Neuronal stem cell (in vitro differentiated cells): ENCODE measurements around the gene GALNT16.

Source experiments
- DNase-seq: peaks from one replicate; pipeline ENCODE4 v3.0.0-alpha.2; 2013; ENCODE audit warnings: low spot score
- H2AFZ ChIP-seq: one replicate; pipeline ENCODE4 v1.6.1; 2013; ENCODE audit warnings: mild to moderate bottlenecking, low read length, inconsistent platforms
- H2AK5ac ChIP-seq: 2 replicates; pipeline ENCODE4 v1.6.1; 2013; ENCODE audit warnings: low read depth, mild to moderate bottlenecking, inconsistent platforms, low read length, moderate library complexity, mixed read lengths
- H2BK120ac ChIP-seq: 2 replicates; pipeline ENCODE4 v1.6.1; 2013; ENCODE audit warnings: low read depth, mild to moderate bottlenecking, inconsistent platforms, low read length, moderate library complexity, mixed read lengths
- H2BK12ac ChIP-seq: one replicate; pipeline ENCODE4 v1.6.1; 2013; ENCODE audit warnings: low read length, inconsistent platforms
- H2BK15ac ChIP-seq: 2 replicates; pipeline ENCODE4 v1.6.1; 2013; ENCODE audit warnings: mild to moderate bottlenecking, low read length, inconsistent platforms, mixed read lengths
- H2BK5ac ChIP-seq: one replicate; pipeline ENCODE4 v1.6.1; 2013; ENCODE audit warnings: inconsistent platforms, mild to moderate bottlenecking, low read length, moderate library complexity
- H3K14ac ChIP-seq: one replicate; pipeline ENCODE4 v1.6.1; 2013; ENCODE audit warnings: low read length, inconsistent platforms
- H3K18ac ChIP-seq: 2 replicates; pipeline ENCODE4 v1.6.1; 2013; ENCODE audit warnings: low read length, inconsistent platforms
- H3K23ac ChIP-seq: 2 replicates; pipeline ENCODE4 v1.6.1; 2013; ENCODE audit warnings: low read depth, mild to moderate bottlenecking, mixed read lengths, low read length, inconsistent platforms; ENCODE audit not compliant: poor library complexity
- H3K27ac ChIP-seq: replicated peaks from 3 replicates; pipeline ENCODE4 v1.5.1; 2013; ENCODE audit warnings: low read length, inconsistent platforms
- H3K27me3 ChIP-seq, 3 experiments: 2 replicates each; pipeline ENCODE4 v1.6.1; 2013; ENCODE audit warnings: low read length in 3 of 3, mild to moderate bottlenecking in 2 of 3, inconsistent platforms in 1 of 3, low read depth in 1 of 3, mixed read lengths in 1 of 3, moderate library complexity in 1 of 3; ENCODE audit not compliant: control insufficient read depth in 3 of 3, insufficient read depth in 3 of 3
- H3K36me3 ChIP-seq, 2 donors: replicated peaks in 1 of 2; 2 replicates each; pipeline ENCODE4 v1.6.1; 2013; ENCODE audit warnings: low read length in 2 of 2; ENCODE audit not compliant: control insufficient read depth in 2 of 2, insufficient read depth in 2 of 2
- H3K4ac ChIP-seq: 2 replicates; pipeline ENCODE4 v1.6.1; 2013; ENCODE audit warnings: inconsistent platforms, mild to moderate bottlenecking, low read length, moderate library complexity
- H3K4me1 ChIP-seq, 2 donors: 1 replicate in 1 of 2; 2 replicates in 1 of 2; pipeline ENCODE4 v1.6.1; 2013; ENCODE audit warnings: low read length in 2 of 2, low read depth in 1 of 2; ENCODE audit not compliant: control insufficient read depth in 2 of 2, insufficient read depth in 1 of 2
- H3K4me2 ChIP-seq: one replicate; pipeline ENCODE4 v1.6.1; 2013; ENCODE audit warnings: mild to moderate bottlenecking, low read length, inconsistent platforms; ENCODE audit not compliant: insufficient read depth, poor library complexity, severe bottlenecking
- H3K4me3 ChIP-seq, 2 donors: 2 replicates each; pipeline ENCODE4 v1.5.1; 2013; ENCODE audit warnings: low read length in 2 of 2, mild to moderate bottlenecking in 2 of 2, inconsistent platforms in 1 of 2, moderate library complexity in 1 of 2
- H3K79me1 ChIP-seq: one replicate; pipeline ENCODE4 v1.6.1; 2013; ENCODE audit warnings: low read depth, mild to moderate bottlenecking, inconsistent platforms, low read length, moderate library complexity
- H3K9ac ChIP-seq: one replicate; pipeline ENCODE4 v1.6.1; 2013; ENCODE audit warnings: mild to moderate bottlenecking, low read depth, low read length, inconsistent platforms; ENCODE audit not compliant: poor library complexity
- H3K9me3 ChIP-seq, 2 donors: replicated peaks in 1 of 2; 2 replicates each; pipeline versions ENCODE3 to v1.6.1; 2013; ENCODE audit warnings: low read length in 2 of 2, mild to moderate bottlenecking in 2 of 2, inconsistent platforms in 1 of 2, low read depth in 1 of 2, mixed read lengths in 1 of 2, moderate library complexity in 1 of 2; ENCODE audit not compliant: control insufficient read depth in 2 of 2, insufficient read depth in 1 of 2
- H4K8ac ChIP-seq: one replicate; pipeline ENCODE4 v1.6.1; 2013; ENCODE audit warnings: low read depth, mild to moderate bottlenecking, inconsistent platforms, low read length, moderate library complexity
- H4K91ac ChIP-seq: one replicate; pipeline ENCODE4 v1.6.1; 2013; ENCODE audit warnings: low read length, low read depth, mild to moderate bottlenecking, inconsistent platforms; ENCODE audit not compliant: poor library complexity
- WGBS, 2 donors: extraction: QIAGEN DNeasy Blood & Tissue Kit; methylation state at CpG; one replicate each; pipeline ENCODE4 v1.1.7; 2013; ENCODE audit warnings: missing lambda C conversion rate in 2 of 2, mixed read lengths in 1 of 2; ENCODE audit not compliant: insufficient read length in 2 of 2, insufficient replicate concordance in 1 of 2; ENCODE audit errors: extremely low coverage in 2 of 2; 5-methylcytosine and 5-hydroxymethylcytosine counted together

The GALNT16 gene

GRCh38 chr14:69282448-69282847, 22.5 kb downstream of the GALNT16 start:
- Histone ChIP-seq H3K27me3 (no peaks in the 10 kb centered on the region), H3K79me1 (no peaks in the 10 kb centered on the region), H3K27ac (no peak overlapping the region), H4K8ac (no peak overlapping the region), H2BK120ac (no peak overlapping the region), H3K23ac (no peak overlapping the region), H3K4ac (no peak overlapping the region), H2BK5ac (no peak overlapping the region), H3K9me3 (no peaks in the 10 kb centered on the region), H3K14ac (no peak overlapping the region), H4K91ac (no peak overlapping the region), H3K18ac (no peak overlapping the region), H2AK5ac (no peak overlapping the region), H3K36me3 (no peaks in the 10 kb centered on the region), H3K4me3 (no peak overlapping the region), H2BK15ac (no peak overlapping the region), H3K9ac (no peak overlapping the region), H2BK12ac (no peak overlapping the region), H3K4me1 (peaks cover 0 to 8% of the 10 kb centered on the region in 2 donors), H3K4me2 (no peak overlapping the region), H2AFZ (no peak overlapping the region)
- no CpG with 5 or more reads among the region's 6 CpGs for WGBS, 2 donors
- DNase-seq = no peak

- H3K18ac ChIP-seq = no peak overlapping the region
- H3K27ac ChIP-seq = no peak overlapping the region
- H2BK12ac ChIP-seq = no peak overlapping the region
- H4K91ac ChIP-seq = no peak overlapping the region
- no peak for DNase-seq
- no peaks in the 10 kb centered on the region for H3K36me3 ChIP-seq
- WGBS, 2 donors = no CpG with 5 or more reads among the region's 9 CpGs
- no peak overlapping the region for H2BK5ac ChIP-seq
- no peaks in the 10 kb centered on the region for H3K9me3 ChIP-seq
- H3K9ac ChIP-seq = no peak overlapping the region
- no peaks in the 10 kb centered on the region for H3K79me1 ChIP-seq
- no peak overlapping the region for H3K14ac ChIP-seq
- H3K4me3 ChIP-seq = no peak overlapping the region
- no peaks in the 10 kb centered on the region for H3K27me3 ChIP-seq
- H3K4ac ChIP-seq = no peak overlapping the region
- H2BK120ac ChIP-seq = no peak overlapping the region
- H4K8ac ChIP-seq = no peak overlapping the region
- H3K4me1 ChIP-seq = peaks cover 4 to 16% of the 10 kb centered on the region in 2 donors
- no peak overlapping the region for H2AFZ ChIP-seq
- no peak overlapping the region for H2AK5ac ChIP-seq
- no peak overlapping the region for H3K4me2 ChIP-seq
- H2BK15ac ChIP-seq = no peak overlapping the region
- no peak overlapping the region for H3K23ac ChIP-seq
Measured at GRCh38 chr14:69284170-69284569, 24.2 kb downstream of the GALNT16 start.

- H3K23ac ChIP-seq = no peak overlapping the region
- no peaks in the 10 kb centered on the region for H3K27me3 ChIP-seq
- WGBS, 2 donors = no CpG with 5 or more reads among the region's 7 CpGs
- H4K91ac ChIP-seq = no peak overlapping the region
- DNase-seq = no peak
- no peak overlapping the region for H3K4ac ChIP-seq
- H3K4me1 ChIP-seq = peaks cover 4 to 16% of the 10 kb centered on the region in 2 donors
- no peak overlapping the region for H4K8ac ChIP-seq
- H2BK15ac ChIP-seq = no peak overlapping the region
- H3K9me3 ChIP-seq = no peaks in the 10 kb centered on the region
- no peaks in the 10 kb centered on the region for H3K36me3 ChIP-seq
- H3K14ac ChIP-seq = no peak overlapping the region
- H3K27ac ChIP-seq = no peak overlapping the region
- H3K9ac ChIP-seq = no peak overlapping the region
- no peak overlapping the region for H3K4me2 ChIP-seq
- no peak overlapping the region for H3K4me3 ChIP-seq
- no peak overlapping the region for H2AFZ ChIP-seq
- H3K79me1 ChIP-seq = no peaks in the 10 kb centered on the region
- no peak overlapping the region for H2AK5ac ChIP-seq
- no peak overlapping the region for H2BK12ac ChIP-seq
- no peak overlapping the region for H3K18ac ChIP-seq
- no peak overlapping the region for H2BK120ac ChIP-seq
- H2BK5ac ChIP-seq = peak overlapping the region; percentile 13
Measured at GRCh38 chr14:69285661-69286255, 25.8 kb downstream of the GALNT16 start.

DNA sequence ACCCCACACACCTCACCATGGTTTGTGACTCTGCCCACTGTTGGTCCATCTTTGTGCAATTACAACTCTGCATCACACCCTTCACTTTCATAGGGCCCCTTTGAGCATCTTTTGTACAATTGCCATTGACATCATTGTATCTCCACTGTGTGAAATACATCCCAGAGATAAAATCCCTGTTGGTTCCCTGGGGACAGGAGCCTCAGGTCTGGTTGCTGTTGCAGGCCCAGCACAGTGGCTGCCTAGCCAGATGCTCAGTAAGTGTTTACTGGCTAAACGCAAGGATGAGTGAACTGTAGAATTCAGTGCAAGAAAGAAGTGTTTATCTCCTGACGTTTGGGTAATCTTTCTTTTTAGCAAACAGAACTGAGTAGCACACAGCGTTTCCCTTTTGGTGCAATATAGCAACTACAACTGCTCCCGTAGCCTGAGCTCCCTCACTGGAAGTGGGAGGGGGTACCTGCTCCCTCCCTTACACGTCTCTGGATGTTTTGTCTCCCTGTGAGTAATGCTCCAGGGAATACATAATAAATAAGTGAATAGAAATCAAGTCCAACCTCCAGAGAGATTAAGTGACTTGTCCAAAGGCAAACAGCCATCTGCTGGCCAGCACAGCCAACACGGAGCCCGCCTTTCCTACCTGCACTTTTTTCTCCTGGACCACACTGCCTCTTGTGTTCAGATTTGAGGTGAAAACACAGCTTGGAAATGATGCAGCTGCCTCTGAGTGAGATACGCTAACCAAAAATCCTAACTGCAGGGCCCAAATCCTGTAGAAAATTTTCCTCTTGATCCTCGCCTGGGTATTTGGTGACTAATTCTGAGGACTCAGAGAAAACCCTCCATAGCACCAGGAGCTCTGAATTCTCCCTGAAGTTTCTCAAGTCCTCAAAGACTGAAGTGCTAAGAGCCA, 27.4 kb downstream of the GALNT16 start:
- Histone ChIP-seq H2BK15ac (no peak overlapping the region), H2BK12ac (no peak overlapping the region), H2BK5ac (no peak overlapping the region), H2AK5ac (no peak overlapping the region), H3K4ac (no peak overlapping the region), H3K18ac (no peak overlapping the region), H3K9me3 (no peaks in the 10 kb centered on the region), H3K79me1 (no peaks in the 10 kb centered on the region), H3K9ac (no peak overlapping the region), H4K91ac (no peak overlapping the region), H2BK120ac (no peak overlapping the region), H3K27ac (no peak overlapping the region), H4K8ac (no peak overlapping the region), H3K4me3 (no peak overlapping the region), H3K23ac (no peak overlapping the region), H3K4me1 (peaks cover 6 to 12% of the 10 kb centered on the region in 2 donors), H3K27me3 (no peaks in the 10 kb centered on the region), H3K36me3 (no peaks in the 10 kb centered on the region), H2AFZ (peak overlapping the region; percentile 44), H3K14ac (no peak overlapping the region), H3K4me2 (no peak overlapping the region)
- no CpG with 5 or more reads among the region's 9 CpGs for WGBS, 2 donors
- no peak for DNase-seq
